ENCODE data around the gene MAST2. TPM values are rescaled to one million over a fixed set of nuclear protein-coding genes. Genes with fewer than 3 reads are reported as not detected.

The MAST2 gene
- total and polyA plus RNA-seq, 2 donors (not counting 3 experiments of a cell fraction or from before 2014, with no cell fraction given), result 25.0 to 41.2 TPM

DNA sequence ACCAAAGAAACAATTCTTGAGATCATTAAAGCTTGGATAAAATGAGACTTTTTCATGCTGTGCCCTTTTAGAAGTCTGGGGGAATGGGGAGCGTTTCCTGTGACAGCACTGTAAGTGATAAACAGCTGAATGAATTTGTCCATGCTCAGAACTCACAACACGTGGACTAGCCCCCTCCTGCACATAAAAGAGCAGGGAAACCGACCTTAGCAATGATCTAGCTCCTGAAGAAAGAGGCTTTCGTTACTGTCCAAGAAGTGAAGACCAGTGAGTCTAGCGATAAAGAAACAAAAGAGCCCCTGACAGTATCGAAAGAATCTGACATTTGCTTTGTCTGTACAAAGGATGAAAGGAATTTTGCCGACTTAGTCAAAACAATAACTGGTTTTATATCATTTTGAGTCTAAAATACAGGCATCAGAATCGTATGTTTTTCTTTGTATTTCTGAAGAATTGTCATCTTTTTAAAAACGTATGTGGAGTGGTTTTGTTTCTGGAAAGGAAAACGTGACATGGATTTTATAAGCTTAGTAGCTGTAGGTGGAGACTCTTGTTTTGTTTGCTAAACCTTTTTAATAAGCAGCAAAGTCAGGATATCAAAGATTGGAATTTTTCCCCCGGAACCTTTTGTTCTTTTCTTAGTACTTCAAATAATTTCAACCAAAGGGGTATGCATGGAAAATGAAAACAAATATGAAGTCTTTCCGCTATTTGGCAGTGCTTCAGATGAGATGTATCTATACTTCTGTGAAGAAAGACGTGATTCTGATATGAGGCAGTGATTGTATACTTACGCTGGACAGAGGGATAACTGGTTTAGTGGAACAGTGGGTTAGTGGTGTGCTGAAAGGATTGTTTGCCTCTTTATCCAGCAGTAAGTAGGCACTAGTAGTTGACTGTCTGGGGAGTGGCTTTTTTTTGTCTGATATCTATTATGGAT, 61.0 kb downstream of the MAST2 start:
- H3K36me3 ChIP-seq (ENCODE audit: control insufficient read depth in 2 of 2, extremely low read depth in 1 of 2, insufficient read depth in 2 of 2, low read length in 2 of 2), result no peaks in the 10 kb centered on the region
- H3K9me3 ChIP-seq (replicated peaks; ENCODE audit: control insufficient read depth, insufficient read depth, low read length), result no peaks in the 10 kb centered on the region
- intact Hi-C loops (cut with micrococcal nuclease) (no loop called here), dilution Hi-C loops (cut with MboI; ENCODE audit: extremely low pct_ligation_motif_present, low sequenced_read_pairs) (no loop called here)
- H3K4me3 ChIP-seq (replicated peaks in 1 of 3; ENCODE audit: insufficient read depth in 1 of 3, low read depth in 1 of 3, low read length in 3 of 3), result peak overlapping the region in 2 of 3 experiments; percentile 5 to 42
- H2AFZ ChIP-seq (ENCODE audit: low read depth, low read length), result no peak overlapping the region
- peaks cover 4% of the 10 kb centered on the region for H3K4me1 ChIP-seq (ENCODE audit: control insufficient read depth, extremely low read depth, insufficient read depth, low read length)
- peaks cover 2% of the 10 kb centered on the region for H4K20me1 ChIP-seq (replicated peaks; ENCODE audit: control insufficient read depth, extremely low read depth, insufficient read depth, low read length)
- FAIRE-seq (no peak), DNase-seq (ENCODE audit: low read depth, low spot score) (peak; percentile 15)
- H3K4me2 ChIP-seq (ENCODE audit: insufficient read depth, low read length), result peak overlapping the region; percentile 45
- H3K27ac ChIP-seq (ENCODE audit: insufficient read depth, low read depth, low read length), result no peak overlapping the region
- TF ChIP-seq, protein P1, sequence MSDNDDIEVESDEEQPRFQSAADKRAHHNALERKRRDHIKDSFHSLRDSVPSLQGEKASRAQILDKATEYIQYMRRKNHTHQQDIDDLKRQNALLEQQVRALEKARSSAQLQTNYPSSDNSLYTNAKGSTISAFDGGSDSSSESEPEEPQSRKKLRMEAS (IDR thresholded peaks at IDR 0.05; ENCODE audit: insufficient read depth, insufficient read length), result no peak
- TF ChIP-seq JUN (IDR thresholded peaks at IDR 0.05; ENCODE audit: borderline replicate concordance, insufficient read depth, insufficient read length, low read depth) (no peak), FOS (IDR thresholded peaks at IDR 0.05; ENCODE audit: borderline replicate concordance, insufficient read depth, low read length) (no peak)
- ChIA-PET CTCF (interaction anchor here (0.6 kb wide), 2 partner anchors 19 to 46 kb away, joined by 3 read pairs; no protein-coding TSS in a partner anchor), POLR2A (no interaction called here)
- BruUV-seq (replicated peaks), result no TSS peak
- H3K27me3 ChIP-seq (ENCODE audit: control insufficient read depth in 2 of 2, insufficient read depth in 2 of 2, low read length in 2 of 2), result no peaks in the 10 kb centered on the region
- peaks cover 30% of the 10 kb centered on the region for H3K79me2 ChIP-seq (ENCODE audit: control insufficient read depth, insufficient read depth, low read length)
- no peaks in the 10 kb centered on the region for H3K9me1 ChIP-seq (replicated peaks; ENCODE audit: control insufficient read depth, extremely low read depth, insufficient read depth, low read length)
- H3K9ac ChIP-seq (replicated peaks; ENCODE audit: extremely low read depth, insufficient read depth, low read length), result peak overlapping the region; percentile 0

DNA sequence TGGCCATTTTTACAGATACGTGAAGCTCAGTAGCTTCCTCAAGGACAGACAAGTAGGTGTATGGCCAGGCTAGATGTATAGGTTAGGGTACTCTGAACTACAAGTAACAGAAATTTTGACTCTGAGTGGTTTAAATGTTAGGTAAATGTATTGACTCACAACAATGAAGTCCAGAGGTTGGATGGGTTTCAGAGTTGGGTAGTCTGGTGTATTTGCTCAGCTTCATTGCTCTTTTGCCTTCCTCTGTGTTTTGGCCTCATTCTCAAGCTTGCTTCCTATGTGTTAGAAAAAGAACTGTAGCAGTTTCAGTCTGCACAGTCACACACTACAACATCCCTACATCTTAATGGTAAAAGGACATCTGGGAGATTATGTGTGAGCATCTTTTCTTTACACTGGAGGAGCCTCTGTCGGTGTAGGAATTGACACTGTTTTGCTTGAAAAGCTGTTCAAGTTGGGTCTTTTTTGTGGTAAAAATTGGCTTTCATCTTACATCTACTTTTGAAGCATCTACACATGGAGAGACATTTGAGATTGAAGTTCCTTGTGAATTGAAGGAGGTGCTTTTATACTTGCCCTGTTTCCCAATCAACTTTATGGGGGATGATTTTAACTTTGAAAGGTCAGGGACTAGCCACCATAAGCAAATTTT, 64.4 kb downstream of the MAST2 start:
- peaks cover 4% of the 10 kb centered on the region for H3K4me1 ChIP-seq (ENCODE audit: control insufficient read depth, extremely low read depth, insufficient read depth, low read length)
- H3K27me3 ChIP-seq (ENCODE audit: control insufficient read depth in 2 of 2, insufficient read depth in 2 of 2, low read length in 2 of 2), result no peaks in the 10 kb centered on the region
- peaks cover 23% of the 10 kb centered on the region for H3K79me2 ChIP-seq (ENCODE audit: control insufficient read depth, insufficient read depth, low read length)
- H3K4me3 ChIP-seq (replicated peaks in 1 of 3; ENCODE audit: insufficient read depth in 1 of 3, low read depth in 1 of 3, low read length in 3 of 3), result no peak overlapping the region
- H3K4me2 ChIP-seq (ENCODE audit: insufficient read depth, low read length), result no peak overlapping the region
- ChIA-PET POLR2A (no interaction called here), CTCF (no interaction called here)
- H3K27ac ChIP-seq (ENCODE audit: insufficient read depth, low read depth, low read length), result no peak overlapping the region
- TF ChIP-seq JUN (IDR thresholded peaks at IDR 0.05; ENCODE audit: borderline replicate concordance, insufficient read depth, insufficient read length, low read depth) (no peak), GATA2 (IDR thresholded peaks at IDR 0.05; ENCODE audit: insufficient read depth, insufficient read length, low read depth, low read length) (no peak), FOS (IDR thresholded peaks at IDR 0.05; ENCODE audit: borderline replicate concordance, insufficient read depth, low read length) (no peak), POLR2AphosphoS5 (IDR thresholded peaks at IDR 0.05; ENCODE audit: insufficient read depth, low read depth, low read length) (no peak), EZH2 (IDR thresholded peaks at IDR 0.05; ENCODE audit: borderline replicate concordance, low read depth, low read length, severe bottlenecking) (no peak), MYC (IDR thresholded peaks at IDR 0.05; ENCODE audit: low read depth, low read length) (no peak), POLR2A (IDR thresholded peaks at IDR 0.05; ENCODE audit: low read depth, low read length) (no peak)
- TF ChIP-seq, protein P1 (IDR thresholded peaks at IDR 0.05; ENCODE audit: insufficient read depth, insufficient read length), result no peak
- TF ChIP-seq, protein P2, sequence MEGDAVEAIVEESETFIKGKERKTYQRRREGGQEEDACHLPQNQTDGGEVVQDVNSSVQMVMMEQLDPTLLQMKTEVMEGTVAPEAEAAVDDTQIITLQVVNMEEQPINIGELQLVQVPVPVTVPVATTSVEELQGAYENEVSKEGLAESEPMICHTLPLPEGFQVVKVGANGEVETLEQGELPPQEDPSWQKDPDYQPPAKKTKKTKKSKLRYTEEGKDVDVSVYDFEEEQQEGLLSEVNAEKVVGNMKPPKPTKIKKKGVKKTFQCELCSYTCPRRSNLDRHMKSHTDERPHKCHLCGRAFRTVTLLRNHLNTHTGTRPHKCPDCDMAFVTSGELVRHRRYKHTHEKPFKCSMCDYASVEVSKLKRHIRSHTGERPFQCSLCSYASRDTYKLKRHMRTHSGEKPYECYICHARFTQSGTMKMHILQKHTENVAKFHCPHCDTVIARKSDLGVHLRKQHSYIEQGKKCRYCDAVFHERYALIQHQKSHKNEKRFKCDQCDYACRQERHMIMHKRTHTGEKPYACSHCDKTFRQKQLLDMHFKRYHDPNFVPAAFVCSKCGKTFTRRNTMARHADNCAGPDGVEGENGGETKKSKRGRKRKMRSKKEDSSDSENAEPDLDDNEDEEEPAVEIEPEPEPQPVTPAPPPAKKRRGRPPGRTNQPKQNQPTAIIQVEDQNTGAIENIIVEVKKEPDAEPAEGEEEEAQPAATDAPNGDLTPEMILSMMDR (IDR thresholded peaks at IDR 0.05; ENCODE audit: extremely low read depth in 1 of 2, insufficient read depth in 1 of 2, low read depth in 1 of 2, low read length in 2 of 2), result no peak
- FAIRE-seq, result no peak
- H3K9me3 ChIP-seq (replicated peaks; ENCODE audit: control insufficient read depth, insufficient read depth, low read length), result no peaks in the 10 kb centered on the region
- no peaks in the 10 kb centered on the region for H3K9me1 ChIP-seq (replicated peaks; ENCODE audit: control insufficient read depth, extremely low read depth, insufficient read depth, low read length)
- H4K20me1 ChIP-seq (replicated peaks; ENCODE audit: control insufficient read depth, extremely low read depth, insufficient read depth, low read length), result peaks cover 2% of the 10 kb centered on the region
- DNase-seq (ENCODE audit: low read depth, low spot score), result no peak
- H3K36me3 ChIP-seq (ENCODE audit: control insufficient read depth in 2 of 2, extremely low read depth in 1 of 2, insufficient read depth in 2 of 2, low read length in 2 of 2), result no peaks in the 10 kb centered on the region
- intact Hi-C loops (cut with micrococcal nuclease) (no loop called here), dilution Hi-C loops (cut with MboI; ENCODE audit: extremely low pct_ligation_motif_present, low sequenced_read_pairs) (no loop called here)
- no peak overlapping the region for H3K9ac ChIP-seq (replicated peaks; ENCODE audit: extremely low read depth, insufficient read depth, low read length)
- H2AFZ ChIP-seq (ENCODE audit: low read depth, low read length), result no peak overlapping the region
- no TSS peak for BruUV-seq (replicated peaks)

Measured in endothelial cell of umbilical vein (primary cell).